Tibial nerve (tissue), 4 donors: ENCODE results near the gene MLLT1.

Source experiments
- CTCF ChIP-seq, 5 experiments: fragments of 200-600 bp in 3 of 5; fragments of 450-650 bp in 2 of 5; sonication (generic) in 3 of 5; IDR thresholded peaks; one replicate each; pipeline ENCODE4 v1.5.1; 2016 to 2019; ENCODE audit warnings: antibody characterized with exemption in 5 of 5, mild to moderate bottlenecking in 3 of 5, moderate library complexity in 2 of 5
- EP300 ChIP-seq, 2 donors: sonication (generic); formaldehyde crosslinking; IDR thresholded peaks; one replicate each; pipeline ENCODE4 v1.6.1; 2017; ENCODE audit warnings: antibody characterized with exemption in 2 of 2, mild to moderate bottlenecking in 1 of 2
- POLR2A ChIP-seq, 2 donors: fragments of 450-650 bp; IDR thresholded peaks; one replicate each; pipeline ENCODE4 v1.6.1; 2017; ENCODE audit warnings: antibody characterized with exemption in 2 of 2, mild to moderate bottlenecking in 2 of 2, moderate library complexity in 2 of 2

DNA sequence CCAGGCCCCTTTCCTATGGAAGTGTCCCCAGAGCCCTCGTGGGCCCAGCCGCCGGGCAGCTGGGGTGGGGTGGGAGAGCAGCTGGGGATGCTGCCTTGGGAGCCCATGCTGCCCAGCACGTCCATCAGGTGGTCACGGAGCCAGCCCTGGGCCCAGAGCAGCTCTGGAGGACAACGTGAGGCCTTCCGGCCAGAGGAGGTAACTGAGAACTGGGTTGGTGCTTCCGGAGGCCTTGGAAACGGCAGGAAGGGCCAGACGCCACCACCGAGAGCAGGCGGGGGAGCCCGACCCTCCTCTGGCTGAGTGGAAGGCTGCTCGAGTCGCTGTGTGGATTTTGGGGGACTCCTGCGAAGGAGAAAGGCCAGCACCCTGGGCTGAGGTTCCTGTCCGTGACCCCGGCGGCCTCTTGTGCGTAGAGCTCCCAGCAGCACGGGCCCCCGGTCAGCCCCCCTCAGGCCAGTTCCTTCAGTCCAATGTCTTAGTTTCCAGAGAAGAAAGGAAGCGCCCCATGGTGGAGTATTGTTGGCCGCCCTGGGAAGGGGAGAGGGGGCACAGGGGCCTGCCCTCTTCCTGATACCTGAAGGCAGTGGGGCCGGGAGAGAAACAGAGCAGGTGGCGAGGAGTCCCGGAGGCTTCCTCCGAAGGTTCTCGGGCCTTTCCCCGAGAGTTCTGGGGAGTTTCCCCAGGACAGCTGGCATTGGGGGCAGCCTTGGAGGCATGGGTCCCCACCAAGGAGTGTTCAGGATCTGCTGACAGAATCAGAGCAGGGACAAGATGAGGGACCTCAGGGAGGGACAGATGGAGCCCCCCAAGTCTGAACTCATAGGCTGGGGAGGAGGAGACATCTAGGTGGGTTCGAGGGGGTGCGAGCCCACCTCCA lies 68.8 kb downstream of the MLLT1 start:
- no peak for TF ChIP-seq CTCF (IDR thresholded peaks at IDR 0.05)
- no peak for TF ChIP-seq EP300 (IDR thresholded peaks at IDR 0.05)
- TF ChIP-seq POLR2A (IDR thresholded peaks at IDR 0.05) = no peak
